ENCODE measurements around the gene DOK1.

DOK1 gene

DNA sequence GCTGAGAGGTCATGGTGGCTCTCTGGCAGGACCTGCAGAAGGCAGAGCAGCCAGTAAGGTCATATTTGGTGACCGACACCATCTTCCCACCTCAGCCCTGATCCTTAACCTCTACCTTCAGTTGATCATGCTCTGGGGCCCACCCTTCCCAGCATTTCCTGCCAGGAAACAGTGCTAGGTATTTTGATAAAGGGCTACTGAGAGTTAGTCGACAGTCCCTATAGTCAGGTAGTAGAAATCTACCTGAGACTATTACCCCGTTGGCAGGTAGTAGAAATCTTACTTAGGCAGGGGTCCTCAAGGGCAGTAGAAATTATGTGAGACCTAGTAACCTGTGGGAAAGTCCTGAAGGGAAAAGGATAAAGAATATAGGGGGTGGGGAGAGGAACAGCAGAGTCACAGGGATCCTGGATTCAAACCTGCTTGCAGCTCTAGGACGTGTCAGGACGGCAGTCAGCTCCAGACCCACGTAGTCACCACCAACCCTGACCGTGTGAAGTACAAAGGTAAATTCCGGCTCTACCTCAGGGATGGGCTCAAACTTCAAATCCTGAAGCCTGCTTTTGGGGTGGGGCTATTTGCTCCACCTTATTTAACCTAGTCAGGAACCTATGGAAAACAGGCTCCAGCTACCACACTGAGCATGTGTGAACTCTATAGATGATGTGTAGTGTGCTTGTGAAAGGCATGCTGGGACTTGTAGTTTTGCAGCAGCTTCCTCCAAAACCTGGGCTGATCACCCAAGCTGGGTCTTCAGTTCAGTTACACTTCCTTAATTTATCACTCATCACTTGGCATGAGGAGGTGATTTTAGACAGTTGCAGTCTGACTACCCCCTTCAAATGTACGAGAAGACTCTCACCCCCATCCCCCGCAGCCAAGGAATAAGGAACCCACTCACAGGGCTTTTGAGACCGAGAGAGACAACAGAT, 28.5 kb upstream of the DOK1 start, which contains the start of gene DQX1:
Gene DQX1 (minus strand): TSS at position 515 of the 932 bp plus-strand sequence. CDS start 502 bp downstream, at position 13.
- DNase-seq (ENCODE audit: extremely low read depth in 1 of 2, low read depth in 1 of 2): no peak

GRCh38 chr2:74526649-74527230, 27.8 kb upstream of the DOK1 start:
- no peak for DNase-seq (ENCODE audit: extremely low read depth in 1 of 2, low read depth in 1 of 2)

- DNase-seq (ENCODE audit: extremely low read depth in 1 of 2, low read depth in 1 of 2): no peak
Measured at GRCh38 chr2:74527741-74528140, 26.8 kb upstream of the DOK1 start.

- DNase-seq (ENCODE audit: extremely low read depth in 1 of 2, low read depth in 1 of 2): no peak
Measured at GRCh38 chr2:74528600-74529356, 25.7 kb upstream of the DOK1 start.

DNA sequence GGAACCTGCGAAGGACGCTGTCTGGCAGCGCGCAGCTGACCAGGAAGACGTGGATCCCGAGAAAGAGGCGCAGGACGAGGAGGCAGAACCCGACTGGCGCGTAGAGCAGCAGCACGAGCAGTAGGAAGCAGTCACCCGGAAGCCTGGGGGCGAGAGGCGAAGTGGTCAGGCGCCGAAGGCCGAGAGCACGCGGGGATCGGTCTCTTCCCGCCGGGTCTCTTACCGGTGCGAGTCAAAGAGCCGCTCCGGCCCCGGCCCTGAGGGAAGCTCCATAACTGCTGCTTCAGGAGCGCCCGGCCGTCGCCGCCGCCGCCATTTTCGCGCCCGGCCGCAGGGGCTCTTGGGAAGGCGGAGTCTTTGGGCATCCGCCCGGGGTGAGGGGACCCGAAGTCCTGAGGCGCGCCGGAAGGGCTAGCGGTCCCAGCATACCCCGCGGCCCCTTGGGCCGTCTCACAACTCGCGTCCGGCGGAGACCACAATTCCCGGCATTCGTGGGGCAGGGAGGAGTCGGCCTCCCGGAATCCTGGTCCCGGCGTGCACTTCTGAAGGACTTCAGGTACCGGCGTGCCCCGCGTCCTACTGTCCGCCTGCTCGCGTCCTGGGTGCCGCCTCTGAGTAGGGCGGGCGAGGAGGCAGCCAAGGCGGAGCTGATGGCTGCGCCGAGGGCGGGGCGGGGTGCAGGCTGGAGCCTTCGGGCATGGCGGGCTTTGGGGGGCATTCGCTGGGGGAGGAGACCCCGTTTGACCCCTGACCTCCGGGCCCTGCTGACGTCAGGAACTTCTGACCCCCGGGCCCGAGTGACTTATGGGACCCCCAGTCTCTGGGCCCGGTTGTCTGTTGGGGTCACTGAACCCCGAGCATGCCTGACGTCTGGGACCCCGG, 24.9 kb upstream of the DOK1 start, which contains the start of the genes AUP1 and HTRA2:
Gene AUP1 (minus strand): TSS at position 350 of the 882 bp plus-strand sequence. CDS start 77 bp downstream, at position 273.
Gene HTRA2 (plus strand): TSS at position 577 of the 882 bp plus-strand sequence. CDS start 74 bp downstream, at position 651.
- DNase-seq (ENCODE audit: extremely low read depth in 1 of 2, low read depth in 1 of 2): peak; percentile 95 to 96

GRCh38 chr2:74530239-74531187, 24.0 kb upstream of the DOK1 start:
- DNase-seq (ENCODE audit: extremely low read depth in 1 of 2, low read depth in 1 of 2): no peak

GRCh38 chr2:74531666-74532065, 22.9 kb upstream of the DOK1 start:
- no peak for DNase-seq (ENCODE audit: extremely low read depth in 1 of 2, low read depth in 1 of 2)

DNA sequence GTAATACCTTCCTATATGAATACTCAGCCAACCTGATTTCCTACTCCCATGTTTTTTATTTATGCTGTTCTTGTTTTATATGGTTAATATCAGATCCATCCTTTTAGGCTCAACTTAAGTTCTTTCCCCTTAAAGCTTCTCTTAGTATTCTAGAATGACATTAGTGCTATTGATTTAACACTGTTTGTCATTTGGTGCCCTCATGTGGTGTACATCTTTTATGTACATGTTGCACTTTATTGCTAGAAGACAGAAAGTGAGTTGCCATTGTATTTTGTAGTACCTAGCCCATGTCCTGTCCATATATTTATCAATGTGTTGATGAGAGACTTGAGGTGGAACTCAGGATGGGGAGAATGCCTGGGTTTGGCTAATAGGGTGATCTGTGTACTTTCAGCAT, 22.3 kb upstream of the DOK1 start:
- no peak for DNase-seq (ENCODE audit: extremely low read depth in 1 of 2, low read depth in 1 of 2)

DNA sequence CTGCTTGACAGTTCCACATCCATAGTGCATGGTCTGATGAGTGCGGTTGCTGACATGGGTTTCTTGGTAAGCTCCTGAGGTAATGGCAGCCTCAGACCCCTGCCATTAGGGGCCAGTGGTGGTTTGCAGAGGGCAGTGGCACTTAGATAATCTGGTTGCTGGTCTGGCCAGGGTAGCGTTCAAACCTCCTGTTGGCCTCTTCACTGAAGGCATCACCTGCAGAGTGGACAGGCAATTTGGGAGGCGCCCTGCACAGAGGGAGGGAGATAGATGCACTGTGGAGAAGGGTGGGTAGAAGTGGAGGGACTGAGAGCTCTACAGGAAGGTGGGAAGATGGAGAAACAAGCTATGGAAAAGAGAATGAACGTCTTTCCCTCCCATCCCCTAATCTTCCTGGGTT, 21.1 kb upstream of the DOK1 start:
- DNase-seq (ENCODE audit: extremely low read depth in 1 of 2, low read depth in 1 of 2): no peak

- DNase-seq (ENCODE audit: extremely low read depth in 1 of 2, low read depth in 1 of 2): no peak
Measured at GRCh38 chr2:74534411-74534810, 20.1 kb upstream of the DOK1 start.

DNA sequence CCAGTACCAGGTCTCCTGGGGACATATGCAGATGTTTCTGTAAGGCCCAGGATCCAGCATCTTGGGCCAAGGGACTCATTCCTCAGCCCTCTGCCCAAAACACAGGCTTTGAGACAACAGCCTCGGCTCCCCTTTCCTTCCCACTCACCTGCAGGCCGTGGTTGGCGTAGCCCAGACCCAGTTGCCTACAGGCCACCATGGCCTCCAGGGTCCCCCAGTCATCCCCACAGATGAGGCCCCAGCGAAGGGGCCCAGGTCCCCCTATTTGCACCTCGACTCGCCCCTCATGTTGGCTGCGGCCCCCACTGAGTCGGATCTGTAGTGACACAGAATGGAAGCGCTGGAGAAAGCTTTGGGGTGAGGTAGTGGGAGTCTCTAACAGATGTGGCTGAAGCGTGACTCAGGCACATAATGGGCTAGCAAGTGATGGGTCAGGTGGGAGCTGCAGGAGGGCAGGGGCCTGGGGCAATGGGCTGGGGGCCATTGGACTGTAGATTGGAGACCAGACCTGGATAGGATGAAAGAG, 19.0 kb upstream of the DOK1 start:
- no peak for DNase-seq (ENCODE audit: extremely low read depth in 1 of 2, low read depth in 1 of 2)

- no peak for DNase-seq (ENCODE audit: extremely low read depth in 1 of 2, low read depth in 1 of 2)
Measured at GRCh38 chr2:74536166-74536950, 18.2 kb upstream of the DOK1 start.

GRCh38 chr2:74537140-74537539, 17.4 kb upstream of the DOK1 start:
- no peak for DNase-seq (ENCODE audit: extremely low read depth in 1 of 2, low read depth in 1 of 2)

DNA sequence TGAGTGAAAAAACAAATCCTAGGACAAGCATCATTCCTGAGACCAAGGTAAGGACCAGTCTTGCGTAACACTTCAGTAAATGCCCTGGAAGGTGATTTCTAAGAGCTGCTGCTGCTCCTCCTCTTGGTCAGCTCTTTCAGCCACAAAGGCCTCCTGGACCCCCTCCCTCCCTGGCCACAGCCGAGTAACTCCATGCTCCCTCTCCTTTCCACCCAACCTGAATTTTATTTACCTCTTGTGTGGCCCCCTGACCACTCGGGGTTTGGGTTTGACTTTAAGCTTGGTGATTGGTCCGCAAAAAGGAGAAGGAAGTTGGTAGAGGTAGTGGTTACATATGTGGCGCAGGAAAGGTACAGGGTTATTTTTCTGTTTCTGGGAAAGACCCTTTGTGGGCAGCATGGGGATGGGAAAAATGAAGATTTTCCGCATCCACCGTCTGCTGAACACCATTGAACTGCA, 15.6 kb upstream of the DOK1 start:
- DNase-seq (ENCODE audit: extremely low read depth in 1 of 2, low read depth in 1 of 2): no peak

DNA sequence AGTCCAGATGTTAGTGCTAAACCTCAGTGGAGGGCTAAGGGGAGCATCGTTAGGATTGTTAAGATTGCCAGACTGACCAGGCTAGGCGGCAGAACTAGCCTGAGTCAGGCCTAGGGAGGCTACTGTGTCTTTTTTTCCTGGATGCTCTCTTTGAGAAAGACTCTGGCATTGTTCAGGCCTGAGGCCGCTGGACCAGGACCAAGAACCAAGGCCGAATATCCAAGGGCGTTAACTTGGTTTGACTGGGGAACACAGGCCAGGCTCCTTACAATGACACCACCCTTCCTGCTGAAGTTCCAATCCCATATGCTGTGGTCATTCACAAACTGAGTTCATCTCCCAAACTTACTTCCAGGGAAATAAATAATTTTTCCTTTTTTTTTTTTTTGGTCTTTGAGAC, 14.2 kb upstream of the DOK1 start:
- DNase-seq (ENCODE audit: extremely low read depth in 1 of 2, low read depth in 1 of 2): no peak

GRCh38 chr2:74542978-74543377, 11.5 kb upstream of the DOK1 start:
- DNase-seq (ENCODE audit: extremely low read depth in 1 of 2, low read depth in 1 of 2): no peak

DNA sequence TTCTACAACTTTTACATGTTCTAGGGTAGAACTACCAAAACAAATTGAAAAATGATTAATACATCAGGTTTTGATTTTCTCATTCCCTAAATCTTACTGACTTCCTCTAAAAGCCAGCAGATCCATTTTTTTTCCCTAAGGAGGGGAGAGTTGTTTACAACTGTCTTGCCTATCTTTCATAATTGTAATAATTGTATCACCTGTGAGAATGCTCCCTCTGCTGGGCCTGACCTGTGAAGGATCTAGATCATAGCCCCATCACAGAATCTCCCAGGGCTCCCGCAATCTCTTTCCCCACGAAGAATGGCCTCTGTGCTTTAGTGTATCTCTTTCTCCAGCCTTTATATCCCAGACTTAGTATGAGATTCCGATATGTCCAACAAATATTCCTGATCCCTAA, 9.9 kb upstream of the DOK1 start:
- no peak for DNase-seq (ENCODE audit: extremely low read depth in 1 of 2, low read depth in 1 of 2)

GRCh38 chr2:74546004-74546403, 8.5 kb upstream of the DOK1 start:
- DNase-seq (ENCODE audit: extremely low read depth in 1 of 2, low read depth in 1 of 2): no peak

All from stimulated activated CD8-positive, alpha-beta memory T cell treated with anti-CD3 and anti-CD28 coated beads, Interleukin-7, amount 100 ng/mL, for 48 hours (primary cell).